Activated B cell treated with CpG ODN at 0.5 μM for 24 hours (primary cell): ENCODE results near the gene BTD. TPM values are rescaled to one million over a fixed set of nuclear protein-coding genes. Genes with fewer than 3 reads are reported as not detected.

ENCODE experiments used
- ATAC-seq: fragments of 200-7000 bp; cut with Tn5 transposase; one replicate; pipeline ENCODE4 v1.10.0; 2021; ENCODE audit warnings: low read depth, mild to moderate bottlenecking, moderate library complexity
- CTCF ChIA-PET: fragments of 350-600 bp; sonication (Branson Sonifier 250); formaldehyde crosslinking; loops from one replicate; lab custom pipeline; 2021; ENCODE audit warnings: antibody characterized with exemption; lab: Charles Lee
- POLR2A ChIA-PET: fragments of 350-600 bp; sonication (Branson Sonifier 250); formaldehyde crosslinking; loops from one replicate; lab custom pipeline; 2021; ENCODE audit warnings: antibody characterized with exemption; lab: Charles Lee
- DNase-seq: peaks from one replicate; pipeline ENCODE4 v3.0.0; 2022
- H3K27ac Mint-ChIP-seq: one replicate; pipeline ENCODE4 v1.8.0; 2020; ENCODE audit warnings: mixed read lengths
- H3K27me3 Mint-ChIP-seq: one replicate; pipeline ENCODE4 v1.8.0; 2021; ENCODE audit warnings: mixed read lengths
- H3K36me3 Mint-ChIP-seq: one replicate; pipeline ENCODE4 v1.8.0; 2021; ENCODE audit warnings: low read depth, mixed read lengths
- H3K4me1 Mint-ChIP-seq: one replicate; pipeline ENCODE4 v1.8.0; 2021; ENCODE audit warnings: mixed read lengths
- H3K4me3 Mint-ChIP-seq: one replicate; pipeline ENCODE4 v1.8.0; 2020; ENCODE audit warnings: mild to moderate bottlenecking, mixed read lengths
- H3K9me3 Mint-ChIP-seq: one replicate; pipeline ENCODE4 v1.8.0; 2020; ENCODE audit warnings: mixed read lengths
- intact Hi-C: fragments of 100-400 bp; cut with micrococcal nuclease; formaldehyde crosslinking; loops from one replicate; pipeline ENCODE4 v1.15.1; 2024
- total RNA-seq: library from RNA; stranded (reverse); gene quantifications from 2 replicates; pipeline ENCODE4 v1.2.3, GENCODE V29; 2022
- TF ChIP-seq, protein P1 (sequence below): fragments of 200-600 bp; IDR thresholded peaks from one replicate; pipeline ENCODE4 v1.8.0; 2022; ENCODE audit warnings: antibody characterized with exemption, mild to moderate bottlenecking

BTD gene, protein sequence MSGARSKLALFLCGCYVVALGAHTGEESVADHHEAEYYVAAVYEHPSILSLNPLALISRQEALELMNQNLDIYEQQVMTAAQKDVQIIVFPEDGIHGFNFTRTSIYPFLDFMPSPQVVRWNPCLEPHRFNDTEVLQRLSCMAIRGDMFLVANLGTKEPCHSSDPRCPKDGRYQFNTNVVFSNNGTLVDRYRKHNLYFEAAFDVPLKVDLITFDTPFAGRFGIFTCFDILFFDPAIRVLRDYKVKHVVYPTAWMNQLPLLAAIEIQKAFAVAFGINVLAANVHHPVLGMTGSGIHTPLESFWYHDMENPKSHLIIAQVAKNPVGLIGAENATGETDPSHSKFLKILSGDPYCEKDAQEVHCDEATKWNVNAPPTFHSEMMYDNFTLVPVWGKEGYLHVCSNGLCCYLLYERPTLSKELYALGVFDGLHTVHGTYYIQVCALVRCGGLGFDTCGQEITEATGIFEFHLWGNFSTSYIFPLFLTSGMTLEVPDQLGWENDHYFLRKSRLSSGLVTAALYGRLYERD
- total RNA-seq, result 7.6 and 9.1 TPM in 2 replicates

GRCh38 chr3:15601399-15602145, at the start of gene BTD, which contains the start of gene HACL1:
Gene BTD, plus strand, starts transcription at chr3:15601745. Its CDS starts 33,695 bp downstream, at chr3:15635440.
Gene HACL1, minus strand, starts transcription at chr3:15601569. Its CDS starts 106 bp downstream, at chr3:15601463.
- H3K27ac Mint-ChIP-seq, result peak within 1 kb of the TSS; percentile 98
- TF ChIP-seq, protein P1, sequence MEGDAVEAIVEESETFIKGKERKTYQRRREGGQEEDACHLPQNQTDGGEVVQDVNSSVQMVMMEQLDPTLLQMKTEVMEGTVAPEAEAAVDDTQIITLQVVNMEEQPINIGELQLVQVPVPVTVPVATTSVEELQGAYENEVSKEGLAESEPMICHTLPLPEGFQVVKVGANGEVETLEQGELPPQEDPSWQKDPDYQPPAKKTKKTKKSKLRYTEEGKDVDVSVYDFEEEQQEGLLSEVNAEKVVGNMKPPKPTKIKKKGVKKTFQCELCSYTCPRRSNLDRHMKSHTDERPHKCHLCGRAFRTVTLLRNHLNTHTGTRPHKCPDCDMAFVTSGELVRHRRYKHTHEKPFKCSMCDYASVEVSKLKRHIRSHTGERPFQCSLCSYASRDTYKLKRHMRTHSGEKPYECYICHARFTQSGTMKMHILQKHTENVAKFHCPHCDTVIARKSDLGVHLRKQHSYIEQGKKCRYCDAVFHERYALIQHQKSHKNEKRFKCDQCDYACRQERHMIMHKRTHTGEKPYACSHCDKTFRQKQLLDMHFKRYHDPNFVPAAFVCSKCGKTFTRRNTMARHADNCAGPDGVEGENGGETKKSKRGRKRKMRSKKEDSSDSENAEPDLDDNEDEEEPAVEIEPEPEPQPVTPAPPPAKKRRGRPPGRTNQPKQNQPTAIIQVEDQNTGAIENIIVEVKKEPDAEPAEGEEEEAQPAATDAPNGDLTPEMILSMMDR, result no peak
- H3K27me3 Mint-ChIP-seq, result no peaks in the 10 kb centered on the region
- peak; percentile 97 for DNase-seq
- H3K4me3 Mint-ChIP-seq, result peak within 1 kb of the TSS; percentile 94
- H3K4me1 Mint-ChIP-seq, result peaks cover 38% of the 10 kb centered on the region
- H3K36me3 Mint-ChIP-seq, result peaks cover 59% of the 10 kb centered on the region
- intact Hi-C loops, result loop anchor here (1.0 to 2.0 kb wide), 11 partner anchors 45 to 951 kb away; partner anchors contain the start of genes CAPN7, CCDC174, EAF1 and METTL6
- ChIA-PET CTCF (interaction anchor here (1.2 kb wide), 1 partner anchor 210 kb away, joined by 3 read pairs; no protein-coding TSS in a partner anchor), POLR2A (interaction anchor here (0.6 to 1.9 kb wide), 13 partner anchors 11 to 950 kb away, joined by 3 to 6 read pairs (median 4); partner anchors contain the start of genes CCDC174, DPH3 and OXNAD1)
- peaks cover 2% of the 10 kb centered on the region for H3K9me3 Mint-ChIP-seq
- peak; percentile 89 for ATAC-seq

DNA sequence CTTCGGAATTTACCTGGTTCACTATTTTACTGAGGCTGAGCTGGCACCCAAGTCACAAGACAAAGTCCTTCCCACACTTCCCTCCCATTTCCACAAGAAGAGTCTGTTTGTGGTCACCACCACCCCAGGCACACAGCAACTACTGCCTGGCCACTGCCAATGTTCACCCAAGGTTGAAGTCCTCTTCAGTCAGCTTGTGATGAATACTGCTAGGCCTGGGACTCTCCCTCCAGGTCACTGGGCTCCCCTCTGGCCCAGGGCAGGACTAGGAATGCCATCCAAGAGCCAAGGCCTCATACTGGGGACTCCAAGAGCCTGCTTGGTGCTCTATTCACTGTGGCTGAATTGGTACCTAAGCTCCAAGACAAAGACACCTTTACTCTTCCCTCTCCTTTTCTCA, 49.6 kb upstream of the BTD start:
- CTCF ChIA-PET, result no interaction called here
- no peaks in the 10 kb centered on the region for H3K27me3 Mint-ChIP-seq
- no peak for ATAC-seq
- POLR2A ChIA-PET, result no interaction called here
- peaks cover 1% of the 10 kb centered on the region for H3K9me3 Mint-ChIP-seq
- DNase-seq, result no peak
- H3K4me1 Mint-ChIP-seq, result peaks cover 19% of the 10 kb centered on the region
- H3K27ac Mint-ChIP-seq, result no peak overlapping the region
- intact Hi-C loops, result no loop called here
- H3K36me3 Mint-ChIP-seq, result peaks cover 6% of the 10 kb centered on the region
- TF ChIP-seq, protein P1, result no peak
- H3K4me3 Mint-ChIP-seq, result no peak overlapping the region

- ATAC-seq, result no peak
- intact Hi-C loops, result no loop called here
- Mint-ChIP-seq H3K36me3 (peaks cover 4% of the 10 kb centered on the region), H3K9me3 (no peaks in the 10 kb centered on the region), H3K4me1 (peaks cover 29% of the 10 kb centered on the region), H3K27ac (no peak overlapping the region), H3K27me3 (no peaks in the 10 kb centered on the region), H3K4me3 (no peak overlapping the region)
- no peak for DNase-seq
- CTCF ChIA-PET, result no interaction called here
- TF ChIP-seq, protein P1, result no peak
- POLR2A ChIA-PET, result no interaction called here
Observed at GRCh38 chr3:15553749-15554148, 47.8 kb upstream of the BTD start.

- intact Hi-C loops, result loop anchor here (1.0 to 2.0 kb wide), 4 partner anchors 45 to 350 kb away; partner anchors contain the start of genes BTD, CAPN7, HACL1 and SH3BP5
- Mint-ChIP-seq H3K27me3 (no peaks in the 10 kb centered on the region), H3K4me1 (peaks cover 29% of the 10 kb centered on the region), H3K36me3 (peaks cover 22% of the 10 kb centered on the region), H3K9me3 (no peaks in the 10 kb centered on the region), H3K4me3 (peak overlapping the region; percentile 48), H3K27ac (peak overlapping the region; percentile 65)
- no peak for DNase-seq
- TF ChIP-seq, protein P1, result no peak
- CTCF ChIA-PET, result interaction anchor here (1.0 to 4.8 kb wide), 8 partner anchors 32 to 448 kb away, joined by 3 to 36 read pairs (median 4); partner anchors contain the start of gene CAPN7
- POLR2A ChIA-PET, result interaction anchor here (0.6 to 1.5 kb wide), 5 partner anchors 45 to 457 kb away, joined by 3 to 6 read pairs (median 5); partner anchors contain the start of genes BTD, CAPN7, HACL1 and RBSN
- peak; percentile 86 for ATAC-seq
Observed at GRCh38 chr3:15556512-15556911, 45.0 kb upstream of the BTD start.
